HG02759 (cell line): Measurements from ENCODE around the gene MELTF.
"Not testable (repeated sequence)": the region's sequence is repeated elsewhere in the genome, so short reads cannot be mapped to it uniquely, and the experiment has no call there.

Experiments
- ATAC-seq: cut with Tn5 transposase; IDR thresholded peaks from one replicate; pipeline ENCODE4 v1.9.1; 2021; ENCODE audit warnings: mild to moderate bottlenecking, moderate library complexity; ENCODE audit not compliant: unreplicated experiment

MELTF gene

DNA sequence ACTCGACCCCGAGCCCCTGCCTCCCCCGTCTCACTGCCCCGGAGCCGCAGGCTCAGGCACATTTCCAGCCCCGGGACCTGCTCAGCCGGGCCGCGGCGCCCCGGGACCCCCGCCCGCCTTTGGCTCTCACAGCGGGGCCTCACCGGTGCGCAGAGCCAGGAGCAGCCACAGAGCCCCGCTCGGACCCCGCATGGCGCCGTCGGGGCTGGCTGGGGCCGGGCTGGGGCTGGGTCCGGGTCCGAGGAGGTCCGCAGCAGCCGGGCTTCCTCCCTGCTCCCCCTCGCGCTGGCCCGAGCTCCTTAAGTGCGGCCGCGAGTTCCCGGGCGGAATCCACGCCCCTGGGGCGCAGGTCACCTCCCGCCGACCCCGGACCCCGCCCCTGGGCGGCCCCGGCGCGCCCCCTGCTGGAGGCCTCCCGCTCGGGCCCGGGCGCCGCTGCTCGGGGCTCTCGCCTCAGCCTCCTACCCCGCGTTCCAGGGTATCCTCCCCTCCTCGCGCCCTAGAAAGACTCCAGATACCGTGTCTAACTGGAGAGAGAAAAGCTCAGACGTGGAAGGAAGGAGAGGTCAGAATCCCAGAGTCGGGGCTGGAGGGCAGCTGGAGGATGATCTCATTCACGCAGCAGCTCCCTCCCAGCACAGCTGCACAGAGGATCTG lies at the start of gene MELTF:
Gene MELTF (minus strand): TSS at position 307 of the 657 bp plus-strand sequence. CDS start 115 bp downstream, at position 192.
- peak; percentile 79 for ATAC-seq

- no peak for ATAC-seq
Observed at GRCh38 chr3:197076415-197076814, 46.8 kb upstream of the MELTF start.

DNA sequence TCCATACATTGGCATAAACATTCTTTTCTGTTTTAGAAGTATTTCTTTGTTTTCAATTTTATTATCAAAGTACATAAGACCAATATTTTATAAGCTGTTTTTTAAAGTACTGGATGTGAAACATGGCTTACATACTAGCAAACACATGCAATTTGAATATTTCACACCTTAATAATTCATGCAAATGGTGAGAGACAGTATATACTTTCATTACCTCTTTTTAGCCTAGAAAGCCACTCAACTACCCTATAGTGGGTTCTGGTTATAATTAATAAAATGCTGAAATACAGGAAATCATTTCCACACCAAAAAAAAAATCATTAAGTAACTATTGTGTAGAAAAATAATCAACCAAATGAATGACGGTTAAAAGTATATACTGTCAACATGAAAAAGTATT lies 38.5 kb upstream of the MELTF start:
- ATAC-seq, result no peak

GRCh38 chr3:197064771-197065170 lies 35.2 kb upstream of the MELTF start:
- ATAC-seq, result no peak

- ATAC-seq, result no peak
Observed at GRCh38 chr3:197062446-197062845, 32.8 kb upstream of the MELTF start.

GRCh38 chr3:197051637-197052036 lies 22.0 kb upstream of the MELTF start:
- ATAC-seq, result not testable (repeated sequence)

DNA sequence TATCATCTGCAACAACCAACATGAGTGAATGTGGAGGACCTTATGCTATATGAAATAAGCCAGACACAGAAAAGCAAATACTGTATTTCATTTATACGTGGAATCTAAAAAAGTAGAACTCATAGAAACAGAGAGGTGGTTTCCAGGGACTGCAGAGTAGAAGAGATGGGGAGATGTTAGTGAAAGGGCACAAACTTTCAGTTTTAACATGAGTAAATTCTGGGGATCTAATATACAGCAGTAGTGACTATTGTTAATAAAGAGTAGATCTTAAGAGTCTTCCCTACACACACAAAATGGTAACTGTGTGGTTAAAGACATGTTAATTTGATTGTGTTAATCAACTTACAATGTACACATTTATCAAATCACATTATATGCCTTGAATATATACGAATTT lies 20.9 kb upstream of the MELTF start:
- peak; percentile 47 for ATAC-seq

- ATAC-seq, result no peak
Observed at GRCh38 chr3:197042539-197042938, 12.9 kb upstream of the MELTF start.

GRCh38 chr3:197041875-197042488 lies 12.4 kb upstream of the MELTF start:
- no peak for ATAC-seq

- no peak for ATAC-seq
Observed at GRCh38 chr3:197040658-197041057, 11.0 kb upstream of the MELTF start.

DNA sequence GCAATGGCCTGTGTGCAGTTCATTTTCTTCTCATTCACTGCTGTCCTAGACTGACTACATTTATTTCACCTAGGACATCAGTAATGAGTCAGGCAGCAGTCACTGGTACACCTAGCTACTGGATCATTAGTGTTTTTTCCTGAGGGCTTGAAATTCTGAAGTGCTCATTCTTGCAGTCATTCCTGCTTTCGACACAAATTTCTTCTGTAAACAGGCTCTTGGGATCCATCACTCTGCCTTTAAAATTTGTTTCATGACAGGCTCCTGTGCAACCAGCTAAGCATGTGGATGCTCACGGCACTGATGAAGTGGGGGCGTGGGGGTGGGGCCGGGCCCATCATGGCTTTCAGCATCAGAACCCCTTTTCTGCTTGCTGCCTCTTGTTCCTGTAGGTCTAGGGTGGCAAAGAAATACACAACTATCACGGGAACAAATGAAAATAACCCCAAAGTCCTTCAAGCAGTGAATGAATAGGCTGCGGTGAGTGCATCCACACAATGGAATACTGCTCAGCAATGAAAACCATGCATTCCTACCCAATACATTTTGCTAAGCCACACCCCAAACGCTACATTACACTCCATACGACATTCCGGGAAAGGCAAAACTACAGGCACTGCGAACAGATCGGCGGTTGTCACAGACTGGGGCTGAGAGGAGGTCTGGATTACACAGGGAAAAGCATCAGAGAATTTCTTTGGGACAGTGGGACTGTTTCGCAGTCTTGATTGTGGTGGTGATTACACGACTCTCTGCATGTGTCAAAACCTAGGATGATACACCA lies 9.3 kb upstream of the MELTF start:
- no peak for ATAC-seq

DNA sequence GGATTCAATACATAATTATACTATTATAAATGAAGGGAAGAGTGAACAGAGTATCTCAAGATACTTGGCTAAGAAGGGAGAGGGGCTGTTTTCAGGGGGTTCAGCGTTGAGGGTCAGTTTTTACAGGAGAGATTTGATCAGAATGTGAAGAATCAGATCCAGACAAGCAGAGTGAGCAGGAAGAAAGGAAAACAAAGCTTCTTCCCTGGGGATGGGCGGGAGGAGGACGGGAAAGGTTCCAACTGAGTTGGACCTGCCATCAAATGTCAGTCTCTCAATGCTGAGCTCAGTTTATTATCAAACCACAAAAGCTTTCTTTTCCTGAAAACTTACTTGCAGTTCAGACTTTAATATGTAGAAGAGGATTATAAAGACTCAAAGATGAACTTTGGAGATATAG lies 6.0 kb upstream of the MELTF start:
- ATAC-seq, result no peak

GRCh38 chr3:197034778-197035177 lies 5.2 kb upstream of the MELTF start:
- ATAC-seq, result not testable (repeated sequence)

DNA sequence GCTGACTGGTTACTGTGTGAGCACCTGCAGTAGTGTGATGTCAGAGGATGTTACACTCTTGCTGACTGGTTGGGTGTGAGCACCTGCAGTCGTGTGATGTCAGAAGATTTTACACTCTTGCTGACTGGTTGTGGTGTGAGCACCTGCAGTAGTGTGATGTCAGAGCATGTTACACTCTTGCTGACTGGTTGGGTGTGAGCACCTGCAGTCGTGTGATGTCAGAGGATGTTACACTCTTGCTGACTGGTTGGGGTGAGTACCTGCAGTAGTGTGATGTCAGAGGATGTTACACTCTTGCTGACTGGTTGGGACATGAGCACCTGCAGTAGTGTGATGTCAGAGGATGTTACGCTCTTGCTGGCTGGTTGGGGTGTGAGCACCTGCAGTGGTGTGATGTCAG lies 4.1 kb upstream of the MELTF start:
- not testable (repeated sequence) for ATAC-seq

DNA sequence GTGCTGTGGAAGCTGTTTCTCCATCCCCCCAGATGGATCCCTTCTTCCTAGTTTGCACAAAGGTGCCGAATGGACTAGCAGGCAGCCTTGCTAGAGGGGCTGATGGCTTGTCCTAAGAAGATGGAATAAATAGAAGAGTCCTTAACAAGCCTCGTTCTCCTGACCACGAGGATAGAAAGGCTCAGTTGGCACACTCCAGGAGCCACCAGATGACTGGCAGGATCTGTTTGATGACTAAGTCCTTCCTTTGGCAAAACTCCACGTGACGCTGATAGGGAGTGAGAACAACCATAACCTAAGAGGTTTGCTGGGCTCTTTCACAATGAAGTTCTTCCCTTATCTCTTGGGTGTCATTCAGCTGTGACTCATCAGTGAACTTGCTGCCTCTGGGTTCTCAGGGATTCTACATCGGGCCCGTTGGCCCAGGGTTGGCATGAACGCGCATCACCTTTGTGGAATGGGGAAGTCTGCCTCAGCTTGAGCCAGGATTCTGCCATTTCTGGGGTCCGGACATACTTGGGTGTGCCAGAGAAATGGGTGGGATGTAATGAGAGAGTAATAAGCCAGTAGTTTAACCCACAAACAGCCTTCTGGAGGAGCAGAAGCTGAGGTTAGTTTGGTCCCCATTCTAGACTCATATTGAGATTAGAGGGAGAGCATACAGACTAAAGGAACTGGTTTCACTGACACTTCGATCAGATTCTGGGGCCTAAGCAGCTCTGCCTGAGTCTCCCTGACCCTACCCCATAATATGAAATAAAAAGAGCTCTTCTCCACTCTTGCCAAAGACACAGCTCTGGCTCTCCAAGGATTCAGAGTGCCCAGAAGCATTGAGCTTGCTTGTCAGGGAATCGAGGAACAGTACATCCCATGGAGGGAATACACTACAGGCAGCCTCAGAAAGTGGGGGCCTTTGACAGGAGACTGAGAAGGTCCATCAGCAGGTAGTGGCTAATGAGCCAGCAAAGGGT lies 2.0 kb upstream of the MELTF start:
- no peak for ATAC-seq

- no peak for ATAC-seq
Observed at GRCh38 chr3:197030379-197031314, 1.0 kb upstream of the MELTF start.

DNA sequence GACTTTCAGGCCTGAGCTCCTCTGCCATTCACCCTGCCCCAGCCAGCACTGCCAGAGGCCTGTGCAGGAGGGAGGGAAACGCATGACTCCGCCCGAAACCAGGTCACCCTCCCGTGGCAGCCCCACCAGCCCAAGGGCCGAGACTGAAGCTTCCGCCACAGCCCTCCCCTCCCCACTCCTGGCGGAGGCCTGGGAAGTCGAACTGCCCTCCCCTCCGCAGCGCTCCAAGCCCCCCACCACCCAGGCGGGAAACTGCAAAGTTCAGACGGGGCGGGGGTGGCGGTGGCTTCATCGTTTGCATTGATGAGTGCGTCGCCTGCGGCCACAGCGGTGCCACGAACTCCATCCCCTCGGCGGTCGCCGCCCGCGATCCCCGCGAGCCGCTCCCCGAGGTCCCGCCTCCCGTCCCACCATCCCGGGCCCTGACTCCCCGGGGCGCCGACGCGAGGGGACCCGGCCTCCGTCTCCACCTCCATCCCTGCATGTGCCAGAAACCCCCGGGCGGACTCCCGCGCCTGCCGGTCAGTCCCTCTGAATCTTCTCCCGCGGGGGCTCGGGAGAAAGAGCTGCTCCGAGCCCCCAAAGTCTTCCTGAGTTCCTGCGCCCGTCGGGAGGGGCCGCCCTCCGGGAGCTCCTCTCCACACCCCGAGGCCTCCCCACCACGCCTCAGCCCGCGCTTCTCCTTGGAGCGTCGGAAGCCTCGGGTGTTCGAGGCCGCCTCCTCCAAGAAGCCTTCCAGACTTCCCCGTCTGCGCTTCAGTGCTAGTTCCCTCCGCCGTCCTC lies 698 bp downstream of the MELTF start:
- peak; percentile 37 for ATAC-seq

- peak; percentile 11 for ATAC-seq
Observed at GRCh38 chr3:197027896-197028727, 1.5 kb downstream of the MELTF start.
